Sigmoid colon (tissue), 7 donors: ENCODE data around the gene KRTAP4-12. TPM values are rescaled to one million over a fixed set of nuclear protein-coding genes. Genes with fewer than 3 reads are reported as not detected.

Experiments used
- DNase-seq: peaks from one replicate; pipeline ENCODE4 v3.0.0-alpha.2; 2019
- H3K27ac ChIP-seq, 4 donors: fragments of 200-600 bp; sonication (generic); one replicate each; pipeline ENCODE4 v1.5.1; 2016 to 2019; ENCODE audit warnings: mild to moderate bottlenecking in 1 of 4
- H3K27me3 ChIP-seq, 3 donors: fragments of 200-600 bp; sonication (generic); one replicate each; pipeline ENCODE4 v1.5.1; 2019; ENCODE audit warnings: mild to moderate bottlenecking in 1 of 3
- H3K36me3 ChIP-seq, 4 donors: fragments of 200-600 bp; sonication (generic); one replicate each; pipeline ENCODE4 v1.5.1; 2016 to 2019
- H3K4me1 ChIP-seq, 4 donors: fragments of 200-600 bp; sonication (generic); one replicate each; pipeline ENCODE4 v1.5.1; 2017 to 2019
- H3K4me3 ChIP-seq, 4 donors: fragments of 200-600 bp; sonication (generic); one replicate each; pipeline ENCODE4 v1.5.1; 2017 to 2019; ENCODE audit warnings: mild to moderate bottlenecking in 2 of 4, moderate library complexity in 1 of 4
- H3K9me3 ChIP-seq, 4 donors: fragments of 200-600 bp in 3 of 4; sonication (generic) in 3 of 4; one replicate each; pipeline versions ENCODE4 v1.5.1 to v1.6.1; 2013 to 2019
- CTCF ChIP-seq, 4 experiments: fragments of 450-650 bp in 3 of 4; fragments of 200-600 bp in 1 of 4; IDR thresholded peaks; one replicate each; pipeline ENCODE4 v1.5.1; 2016 to 2019; ENCODE audit warnings: antibody characterized with exemption in 4 of 4, mild to moderate bottlenecking in 3 of 4, moderate library complexity in 2 of 4
- EP300 ChIP-seq, 4 donors: sonication (generic); formaldehyde crosslinking; IDR thresholded peaks; one replicate each; pipeline ENCODE4 v1.6.1; 2017; ENCODE audit warnings: antibody characterized with exemption in 4 of 4
- POLR2A ChIP-seq, 2 donors: fragments of 450-650 bp; IDR thresholded peaks; one replicate each; pipeline ENCODE4 v1.6.1; 2016; ENCODE audit warnings: antibody characterized with exemption in 2 of 2, mild to moderate bottlenecking in 2 of 2, moderate library complexity in 2 of 2
- POLR2AphosphoS5 ChIP-seq, 4 donors: sonication (generic); formaldehyde crosslinking; IDR thresholded peaks; one replicate each; pipeline ENCODE4 v1.6.1; 2017; ENCODE audit warnings: antibody characterized with exemption in 4 of 4
- WGBS, 2 donors: extraction: QIAGEN DNeasy Blood & Tissue Kit; methylation state at CpG; one replicate each; pipeline ENCODE4 v1.1.7; 2013; 5-methylcytosine and 5-hydroxymethylcytosine counted together
- intact Hi-C: fragments of 100-400 bp; cut with DNase I; formaldehyde crosslinking; loops from one replicate; pipeline ENCODE4 v1.15.1; 2023
- polyA plus RNA-seq, 3 donors: library from polyadenylated mRNA; stranded (reverse); fragments of 200-250 nt; gene quantifications; one replicate each; pipeline ENCODE4 v1.2.3, GENCODE V29; 2013
- total RNA-seq, 4 donors: library from RNA; depleted of rRNA; stranded (reverse); fragments of >200 nt; gene quantifications; one replicate each; pipeline ENCODE4 v1.1.0, GENCODE V29; 2016
- donor health status: healthy with polysubstance abuse.
- donor health status: Bipolar disorder and iron deficiency.
- donor health status: healthy.

The KRTAP4-12 gene
- total and polyA plus RNA-seq, 7 donors, result not detected

- Histone ChIP-seq H3K36me3 (no peaks in the 10 kb centered on the region), H3K4me1 (no peaks in the 10 kb centered on the region), H3K27ac (no peak overlapping the region), H3K27me3 (no peaks in the 10 kb centered on the region), H3K4me3 (no peak overlapping the region), H3K9me3 (no peaks in the 10 kb centered on the region)
- 65 to 74% methylated on average over 4 of the region's 4 CpGs for WGBS, 2 donors
- TF ChIP-seq CTCF (IDR thresholded peaks at IDR 0.05) (no peak), POLR2AphosphoS5 (IDR thresholded peaks at IDR 0.05) (no peak), EP300 (IDR thresholded peaks at IDR 0.05) (no peak), POLR2A (IDR thresholded peaks at IDR 0.05) (no peak)
- intact Hi-C loops, result no loop called here
- DNase-seq, result no peak
Observed at GRCh38 chr17:41082626-41083025, 41.4 kb downstream of the KRTAP4-12 start.

- no peak for TF ChIP-seq EP300 (IDR thresholded peaks at IDR 0.05)
- no peak for TF ChIP-seq POLR2A (IDR thresholded peaks at IDR 0.05)
- no peak for TF ChIP-seq POLR2AphosphoS5 (IDR thresholded peaks at IDR 0.05)
- TF ChIP-seq CTCF (IDR thresholded peaks at IDR 0.05), result no peak
- DNase-seq, result no peak
Observed at GRCh38 chr17:41076788-41077187, 47.2 kb downstream of the KRTAP4-12 start.

GRCh38 chr17:41073676-41074075 lies 50.3 kb downstream of the KRTAP4-12 start:
- no peak for TF ChIP-seq CTCF (IDR thresholded peaks at IDR 0.05)
- TF ChIP-seq EP300 (IDR thresholded peaks at IDR 0.05), result no peak
- TF ChIP-seq POLR2AphosphoS5 (IDR thresholded peaks at IDR 0.05), result no peak
- TF ChIP-seq POLR2A (IDR thresholded peaks at IDR 0.05), result no peak
- DNase-seq, result no peak
- WGBS, 2 donors, result 92 to 94% methylated on average over 2 of the region's 2 CpGs
- Histone ChIP-seq H3K4me1 (no peaks in the 10 kb centered on the region), H3K27ac (no peak overlapping the region), H3K36me3 (no peaks in the 10 kb centered on the region), H3K9me3 (no peaks in the 10 kb centered on the region), H3K27me3 (no peaks in the 10 kb centered on the region), H3K4me3 (no peak overlapping the region)
- intact Hi-C loops, result no loop called here

More at GRCh38 chr17:41076788-41077187, 47.2 kb downstream of the KRTAP4-12 start:
- H3K27me3 ChIP-seq, result no peaks in the 10 kb centered on the region
- H3K9me3 ChIP-seq, result no peaks in the 10 kb centered on the region
- no peaks in the 10 kb centered on the region for H3K4me1 ChIP-seq
- no peak overlapping the region for H3K27ac ChIP-seq
- H3K4me3 ChIP-seq, result no peak overlapping the region
- no peaks in the 10 kb centered on the region for H3K36me3 ChIP-seq
- intact Hi-C loops, result no loop called here

Other genes starting within 250 kb of the KRTAP4-12 start
Only the 30 nearest of the 39 such genes appear.
- not detected for gene KRT40, start 139.9 kb downstream of the KRTAP4-12 start, total RNA-seq
- gene KRT40, start 139.9 kb downstream of the KRTAP4-12 start, polyA plus RNA-seq, result under 1 TPM in 2 of 3 donors, not detected in 1; 0.16 to 0.60 TPM
- gene KRTAP3-3, start 130.0 kb downstream of the KRTAP4-12 start, total RNA-seq, result not detected
- not detected for gene KRTAP3-3, start 130.0 kb downstream of the KRTAP4-12 start, polyA plus RNA-seq
- not detected for gene KRTAP3-2, start 124.3 kb downstream of the KRTAP4-12 start, total RNA-seq
- gene KRTAP3-2, start 124.3 kb downstream of the KRTAP4-12 start, polyA plus RNA-seq, result not detected
- gene KRTAP3-1, start 115.1 kb downstream of the KRTAP4-12 start, total RNA-seq, result not detected
- gene KRTAP3-1, start 115.1 kb downstream of the KRTAP4-12 start, polyA plus RNA-seq, result not detected
- not detected for gene KRTAP1-5, start 97.0 kb downstream of the KRTAP4-12 start, total RNA-seq
- gene KRTAP1-5, start 97.0 kb downstream of the KRTAP4-12 start, polyA plus RNA-seq, result not detected
- gene KRTAP1-4, start 94.0 kb downstream of the KRTAP4-12 start, total RNA-seq, result not detected
- gene KRTAP1-4, start 94.0 kb downstream of the KRTAP4-12 start, polyA plus RNA-seq, result not detected
- not detected for gene KRTAP1-3, start 89.3 kb downstream of the KRTAP4-12 start, total RNA-seq
- not detected for gene KRTAP1-3, start 89.3 kb downstream of the KRTAP4-12 start, polyA plus RNA-seq
- not detected for gene KRTAP1-1, start 82.7 kb downstream of the KRTAP4-12 start, total RNA-seq
- not detected for gene KRTAP1-1, start 82.7 kb downstream of the KRTAP4-12 start, polyA plus RNA-seq
- gene KRTAP2-1, start 76.9 kb downstream of the KRTAP4-12 start, total RNA-seq, result not detected
- not detected for gene KRTAP2-1, start 76.9 kb downstream of the KRTAP4-12 start, polyA plus RNA-seq
- not detected for gene KRTAP2-2, start 69.0 kb downstream of the KRTAP4-12 start, total RNA-seq
- gene KRTAP2-2, start 69.0 kb downstream of the KRTAP4-12 start, polyA plus RNA-seq, result not detected
- gene KRTAP2-3, start 64.1 kb downstream of the KRTAP4-12 start, total RNA-seq, result not detected
- gene KRTAP2-3, start 64.1 kb downstream of the KRTAP4-12 start, polyA plus RNA-seq, result not detected
- not detected for gene KRTAP2-4, start 58.3 kb downstream of the KRTAP4-12 start, total RNA-seq
- not detected for gene KRTAP2-4, start 58.3 kb downstream of the KRTAP4-12 start, polyA plus RNA-seq
- gene KRTAP4-7, start 40.0 kb downstream of the KRTAP4-12 start, total RNA-seq, result not detected
- gene KRTAP4-7, start 40.0 kb downstream of the KRTAP4-12 start, polyA plus RNA-seq, result not detected
- gene KRTAP4-8, start 26.0 kb downstream of the KRTAP4-12 start, total RNA-seq, result not detected
- gene KRTAP4-8, start 26.0 kb downstream of the KRTAP4-12 start, polyA plus RNA-seq, result not detected
- not detected for gene KRTAP4-16, start 22.0 kb downstream of the KRTAP4-12 start, total RNA-seq
- not detected for gene KRTAP4-16, start 22.0 kb downstream of the KRTAP4-12 start, polyA plus RNA-seq
- gene KRTAP4-9, start 18.8 kb downstream of the KRTAP4-12 start, total RNA-seq, result not detected
- not detected for gene KRTAP4-9, start 18.8 kb downstream of the KRTAP4-12 start, polyA plus RNA-seq
- gene KRTAP4-11, start 5.8 kb downstream of the KRTAP4-12 start, total RNA-seq, result not detected
- gene KRTAP4-11, start 5.8 kb downstream of the KRTAP4-12 start, polyA plus RNA-seq, result not detected
- not detected for gene KRTAP4-6, start 16.4 kb upstream of the KRTAP4-12 start, total RNA-seq
- not detected for gene KRTAP4-6, start 16.4 kb upstream of the KRTAP4-12 start, polyA plus RNA-seq
- gene KRTAP4-5, start 25.6 kb upstream of the KRTAP4-12 start, total RNA-seq, result not detected
- gene KRTAP4-5, start 25.6 kb upstream of the KRTAP4-12 start, polyA plus RNA-seq, result not detected
- gene KRTAP4-4, start 36.6 kb upstream of the KRTAP4-12 start, total RNA-seq, result not detected
- not detected for gene KRTAP4-4, start 36.6 kb upstream of the KRTAP4-12 start, polyA plus RNA-seq
- not detected for gene KRTAP4-3, start 44.0 kb upstream of the KRTAP4-12 start, total RNA-seq
- not detected for gene KRTAP4-3, start 44.0 kb upstream of the KRTAP4-12 start, polyA plus RNA-seq
- gene KRTAP4-2, start 54.0 kb upstream of the KRTAP4-12 start, total RNA-seq, result not detected
- gene KRTAP4-2, start 54.0 kb upstream of the KRTAP4-12 start, polyA plus RNA-seq, result not detected
- gene KRTAP4-1, start 60.7 kb upstream of the KRTAP4-12 start, total RNA-seq, result not detected
- gene KRTAP4-1, start 60.7 kb upstream of the KRTAP4-12 start, polyA plus RNA-seq, result 1 to 10 TPM in 1 of 3 donors, not detected in 2; 1.4 TPM
- gene KRTAP9-1, start 65.7 kb upstream of the KRTAP4-12 start, total RNA-seq, result not detected
- gene KRTAP9-1, start 65.7 kb upstream of the KRTAP4-12 start, polyA plus RNA-seq, result not detected
- gene KRTAP9-2, start 102.5 kb upstream of the KRTAP4-12 start, total RNA-seq, result not detected
- gene KRTAP9-2, start 102.5 kb upstream of the KRTAP4-12 start, polyA plus RNA-seq, result not detected
- gene KRTAP9-3, start 108.3 kb upstream of the KRTAP4-12 start, total RNA-seq, result not detected
- not detected for gene KRTAP9-3, start 108.3 kb upstream of the KRTAP4-12 start, polyA plus RNA-seq
- gene KRTAP9-8, start 113.8 kb upstream of the KRTAP4-12 start, total RNA-seq, result not detected
- not detected for gene KRTAP9-8, start 113.8 kb upstream of the KRTAP4-12 start, polyA plus RNA-seq
- gene KRTAP9-4, start 125.5 kb upstream of the KRTAP4-12 start, total RNA-seq, result not detected
- not detected for gene KRTAP9-4, start 125.5 kb upstream of the KRTAP4-12 start, polyA plus RNA-seq
- not detected for gene KRTAP9-9, start 131.2 kb upstream of the KRTAP4-12 start, total RNA-seq
- gene KRTAP9-9, start 131.2 kb upstream of the KRTAP4-12 start, polyA plus RNA-seq, result not detected
- not detected for gene KRTAP9-6, start 141.2 kb upstream of the KRTAP4-12 start, total RNA-seq
- gene KRTAP9-6, start 141.2 kb upstream of the KRTAP4-12 start, polyA plus RNA-seq, result not detected